Neural progenitor cell (in vitro differentiated cells): ENCODE measurements around the gene INVS. TPM values are rescaled to one million over a fixed set of nuclear protein-coding genes. Genes with fewer than 3 reads are reported as not detected.
A peak's percentile ranks its signal among the peaks of the same experiment; 100 is the strongest.

Experiments
- DNase-seq: peaks from one replicate; pipeline ENCODE4 v3.0.0-alpha.2; 2016; ENCODE audit warnings: low spot score
- H2AFZ ChIP-seq: fragments of 200-600 bp; sonication (generic); replicated peaks from 2 replicates; pipeline ENCODE4 v1.6.1; 2016; ENCODE audit warnings: antibody characterized with exemption
- H3F3A ChIP-seq: fragments of 200-600 bp; sonication (generic); 2 replicates; pipeline ENCODE4 v1.6.1; 2016; ENCODE audit warnings: antibody characterized with exemption, low read depth
- H3K27ac ChIP-seq: fragments of 200-600 bp; sonication (generic); 2 replicates; pipeline ENCODE4 v1.5.1; 2016; ENCODE audit warnings: mild to moderate bottlenecking
- H3K27me3 ChIP-seq: fragments of 200-600 bp; sonication (generic); 2 replicates; pipeline ENCODE4 v1.6.1; 2016; ENCODE audit warnings: mild to moderate bottlenecking, moderate library complexity
- H3K36me3 ChIP-seq: fragments of 200-600 bp; sonication (generic); 2 replicates; pipeline ENCODE4 v1.5.1; 2016
- H3K4me1 ChIP-seq: fragments of 200-600 bp; sonication (generic); 2 replicates; pipeline ENCODE4 v1.6.1; 2016; ENCODE audit warnings: mixed run types
- H3K4me2 ChIP-seq: fragments of 200-600 bp; sonication (generic); 2 replicates; pipeline ENCODE4 v1.6.1; 2016
- H3K4me3 ChIP-seq: fragments of 200-600 bp; sonication (generic); 2 replicates; pipeline ENCODE4 v1.5.1; 2016
- H3K79me2 ChIP-seq: fragments of 200-600 bp; sonication (generic); 2 replicates; pipeline ENCODE4 v1.6.1; 2016; ENCODE audit warnings: low read depth
- H3K9ac ChIP-seq: fragments of 200-600 bp; sonication (generic); 2 replicates; pipeline ENCODE4 v1.6.1; 2016
- H3K9me3 ChIP-seq: fragments of 200-600 bp; sonication (generic); 2 replicates; pipeline ENCODE4 v1.5.1; 2016; ENCODE audit warnings: low read depth
- H4K20me1 ChIP-seq: fragments of 200-600 bp; sonication (generic); 2 replicates; pipeline ENCODE4 v1.6.1; 2016; ENCODE audit warnings: low read depth
- H3K27ac Mint-ChIP-seq: 3 replicates; pipeline ENCODE4 v1.8.0; 2021; ENCODE audit warnings: mixed read lengths
- H3K27me3 Mint-ChIP-seq: 2 replicates; pipeline ENCODE4 v1.8.0; 2022; ENCODE audit warnings: low read depth, mild to moderate bottlenecking, inconsistent platforms, moderate library complexity, mixed read lengths; ENCODE audit not compliant: insufficient read depth
- H3K36me3 Mint-ChIP-seq: 3 replicates; pipeline ENCODE4 v1.8.0; 2021; ENCODE audit warnings: mixed read lengths
- H3K4me1 Mint-ChIP-seq: 3 replicates; pipeline ENCODE4 v1.8.0; 2021; ENCODE audit warnings: mixed read lengths
- H3K4me3 Mint-ChIP-seq: 3 replicates; pipeline ENCODE4 v1.8.0; 2021; ENCODE audit warnings: mild to moderate bottlenecking, moderate library complexity, mixed read lengths
- H3K9me3 Mint-ChIP-seq: 3 replicates; pipeline ENCODE4 v1.8.0; 2020; ENCODE audit warnings: mixed read lengths
- CTCF ChIP-seq: fragments of 200-600 bp; sonication (generic); IDR thresholded peaks from 2 replicates; pipeline ENCODE4 v1.5.1; 2017; ENCODE audit warnings: antibody characterized with exemption, mild to moderate bottlenecking
- EZH2 ChIP-seq: fragments of 200-600 bp; sonication (generic); IDR thresholded peaks from 2 replicates; pipeline ENCODE4 v1.6.1; 2017; ENCODE audit warnings: antibody characterized with exemption, mild to moderate bottlenecking, moderate library complexity
- EZH2phosphoT487 ChIP-seq: fragments of 200-600 bp; sonication (generic); IDR thresholded peaks from 2 replicates; pipeline ENCODE4 v1.6.1; 2017; ENCODE audit warnings: antibody characterized with exemption
- total RNA-seq: library from RNA; depleted of rRNA; stranded (reverse); fragments of >200 nt; gene quantifications from 2 replicates; pipeline ENCODE4 v1.2.3, GENCODE V29; 2015; ENCODE audit warnings: low replicate concordance

The INVS gene
- total RNA-seq, 1 donor from 2014 or later: 29.2 TPM

GRCh38 chr9:100167915-100168654 lies 69.0 kb downstream of the INVS start:
- Mint-ChIP-seq H3K4me1 (peaks cover 7% of the 10 kb centered on the region), H3K9me3 (peaks cover under 1% of the 10 kb centered on the region), H3K4me3 (no peak overlapping the region), H3K27ac (no peak overlapping the region), H3K36me3 (peaks cover 9% of the 10 kb centered on the region), H3K27me3 (no peaks in the 10 kb centered on the region)
- peak; percentile 60 for DNase-seq
- peaks cover 10% of the 10 kb centered on the region for H3K4me1 ChIP-seq
- no peak overlapping the region for H3K9ac ChIP-seq
- peaks cover 12% of the 10 kb centered on the region for H4K20me1 ChIP-seq
- no peaks in the 10 kb centered on the region for H3K36me3 ChIP-seq
- H3F3A ChIP-seq: peaks cover 5% of the 10 kb centered on the region
- H3K27me3 ChIP-seq: no peaks in the 10 kb centered on the region
- no peak overlapping the region for H2AFZ ChIP-seq
- H3K79me2 ChIP-seq: no peaks in the 10 kb centered on the region
- H3K4me3 ChIP-seq: no peak overlapping the region
- H3K9me3 ChIP-seq: no peaks in the 10 kb centered on the region
- no peak overlapping the region for H3K27ac ChIP-seq
- H3K4me2 ChIP-seq: peak overlapping the region; percentile 29
- TF ChIP-seq EZH2phosphoT487 (no peak), EZH2 (no peak), CTCF (no peak)

GRCh38 chr9:100170085-100170484 lies 71.0 kb downstream of the INVS start:
- H3K27me3 ChIP-seq: no peaks in the 10 kb centered on the region
- H3K36me3 ChIP-seq: no peaks in the 10 kb centered on the region
- H3K27me3 Mint-ChIP-seq: no peaks in the 10 kb centered on the region
- no peak overlapping the region for H3K9ac ChIP-seq
- peaks cover 12% of the 10 kb centered on the region for H4K20me1 ChIP-seq
- H2AFZ ChIP-seq: no peak overlapping the region
- H3F3A ChIP-seq: peaks cover 5% of the 10 kb centered on the region
- TF ChIP-seq EZH2phosphoT487: no peak
- no peak for TF ChIP-seq CTCF
- no peak overlapping the region for H3K27ac ChIP-seq
- H3K4me1 Mint-ChIP-seq: peaks cover 7% of the 10 kb centered on the region
- no peak overlapping the region for H3K27ac Mint-ChIP-seq
- no peak overlapping the region for H3K4me3 Mint-ChIP-seq
- peaks cover 22% of the 10 kb centered on the region for H3K36me3 Mint-ChIP-seq
- H3K79me2 ChIP-seq: no peaks in the 10 kb centered on the region
- peaks cover 16% of the 10 kb centered on the region for H3K9me3 Mint-ChIP-seq
- H3K4me2 ChIP-seq: no peak overlapping the region
- H3K4me1 ChIP-seq: peaks cover 10% of the 10 kb centered on the region
- H3K9me3 ChIP-seq: no peaks in the 10 kb centered on the region
- no peak overlapping the region for H3K4me3 ChIP-seq
- no peak for DNase-seq

- H3K4me1 Mint-ChIP-seq: peaks cover 7% of the 10 kb centered on the region
- H3K4me3 Mint-ChIP-seq: no peak overlapping the region
- H3K27me3 Mint-ChIP-seq: no peaks in the 10 kb centered on the region
- peaks cover 18% of the 10 kb centered on the region for H3K9me3 Mint-ChIP-seq
- Histone ChIP-seq H3K4me1 (peaks cover 10% of the 10 kb centered on the region), H3K36me3 (no peaks in the 10 kb centered on the region), H3K79me2 (no peaks in the 10 kb centered on the region), H3K9me3 (no peaks in the 10 kb centered on the region), H3K4me3 (no peak overlapping the region), H3K27me3 (no peaks in the 10 kb centered on the region), H3K9ac (no peak overlapping the region), H3K4me2 (no peak overlapping the region), H4K20me1 (peaks cover 12% of the 10 kb centered on the region), H3F3A (peaks cover 5% of the 10 kb centered on the region), H2AFZ (no peak overlapping the region), H3K27ac (no peak overlapping the region)
- TF ChIP-seq EZH2phosphoT487: no peak
- no peak for TF ChIP-seq CTCF
- no peak for TF ChIP-seq EZH2
- H3K36me3 Mint-ChIP-seq: peaks cover 24% of the 10 kb centered on the region
- H3K27ac Mint-ChIP-seq: no peak overlapping the region
- DNase-seq: no peak
Observed at GRCh38 chr9:100170556-100170955, 71.5 kb downstream of the INVS start.
